ENCODE results near the gene SANBR.

Gene SANBR

DNA sequence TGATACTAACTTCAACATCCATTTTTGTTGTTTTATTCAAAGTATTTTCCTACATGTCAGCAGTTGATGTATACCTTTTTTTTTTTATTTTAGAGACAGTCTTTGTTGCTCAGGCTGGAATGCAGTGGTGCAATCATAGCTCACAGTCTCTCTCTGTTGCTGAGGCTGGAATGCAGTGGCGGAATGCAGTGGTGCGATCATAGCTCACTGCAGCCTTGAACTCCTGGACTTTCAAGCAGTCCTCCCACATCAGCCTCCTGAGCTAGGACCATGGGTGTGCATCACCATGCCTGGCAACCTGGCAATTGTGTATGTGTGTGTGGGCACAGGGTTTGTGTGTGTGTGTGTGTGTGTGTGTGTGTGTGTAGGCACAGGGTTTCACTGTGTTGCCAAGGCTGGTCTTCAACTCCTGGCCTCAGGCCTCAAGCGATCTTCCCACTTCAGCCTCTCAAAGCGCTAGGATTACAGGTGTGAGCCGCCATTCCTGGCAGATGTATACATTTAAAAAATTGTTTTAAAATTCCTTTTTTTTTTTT is 24.8 kb downstream of the SANBR start:
- DNase-seq (ENCODE audit: low spot score), result no peak

DNA sequence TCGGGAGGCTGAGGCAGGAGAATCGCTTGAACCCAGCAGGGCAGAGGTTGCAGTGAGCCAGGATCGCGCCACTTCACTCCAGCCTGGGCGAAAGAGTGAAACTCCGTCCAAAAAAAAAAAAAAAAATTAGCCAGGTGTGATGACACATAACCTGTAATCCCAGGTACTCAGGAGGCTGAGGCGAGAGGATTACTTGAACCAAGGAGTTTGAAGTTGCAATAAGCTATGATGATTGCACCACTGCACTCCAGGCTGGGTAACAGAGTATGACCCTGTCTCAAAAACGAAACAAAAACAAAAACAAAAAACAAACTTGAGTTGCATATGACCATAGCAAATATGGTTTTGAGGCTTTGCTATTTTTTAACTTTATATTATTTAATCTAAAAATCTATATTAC is 25.8 kb downstream of the SANBR start:
- DNase-seq (ENCODE audit: low spot score), result no peak

DNA sequence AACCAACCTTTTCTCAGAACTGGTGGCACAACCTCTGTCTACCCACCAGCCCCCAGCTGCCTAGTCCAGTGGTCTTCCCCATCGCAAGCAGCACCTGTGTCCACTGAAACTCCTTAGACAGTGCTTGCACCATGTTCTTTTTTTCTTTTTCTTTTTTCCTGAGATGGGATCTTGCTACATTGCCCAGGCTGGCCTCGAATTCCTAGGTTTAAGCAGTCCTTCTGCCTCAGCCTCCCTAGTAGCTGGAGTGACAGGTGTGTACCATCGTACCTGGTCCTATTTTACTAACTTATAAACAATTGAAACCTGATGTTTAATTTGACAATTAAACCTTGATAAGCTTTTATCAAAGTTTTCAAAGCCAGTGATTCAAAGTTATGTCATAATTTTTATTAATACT is 30.8 kb downstream of the SANBR start:
- no peak for DNase-seq (ENCODE audit: low spot score)

DNA sequence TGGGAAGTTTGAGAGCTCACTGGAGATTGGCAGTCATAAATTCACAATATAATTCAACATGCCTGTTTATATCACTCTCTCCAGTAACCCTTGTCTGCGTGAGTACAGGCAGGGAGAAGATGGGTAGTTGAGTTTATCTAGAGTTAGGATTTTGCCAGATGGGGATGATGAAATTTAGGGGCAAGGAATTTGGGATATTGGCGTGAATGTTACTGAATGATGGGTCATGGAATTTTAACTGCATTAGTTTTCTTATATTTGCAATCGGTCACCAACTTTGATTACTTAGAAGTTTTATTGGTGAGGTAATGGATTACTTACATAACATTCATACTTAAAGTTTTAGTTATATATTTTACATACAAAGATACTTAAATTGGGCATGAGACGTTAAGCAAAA is 35.1 kb downstream of the SANBR start:
- no peak for DNase-seq (ENCODE audit: low spot score)

DNA sequence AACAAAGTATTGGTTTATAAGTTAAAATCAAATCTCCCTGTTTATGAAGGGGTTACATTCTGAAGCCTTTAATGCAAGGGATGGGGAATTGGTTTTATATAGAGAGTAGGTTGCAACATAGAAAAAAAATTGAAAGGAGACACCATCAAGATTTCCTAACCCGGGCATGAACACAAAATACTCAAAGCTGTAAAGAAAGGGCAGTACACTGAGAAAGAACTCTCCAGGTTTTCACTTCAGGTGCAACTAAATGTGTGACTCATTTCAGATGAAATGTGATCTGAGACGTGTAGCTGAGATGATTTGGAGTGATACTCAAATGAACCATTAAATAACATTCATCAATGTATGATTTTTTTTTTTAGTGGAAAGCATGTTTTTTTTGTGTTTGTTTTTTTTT is 43.6 kb downstream of the SANBR start:
- no peak for DNase-seq (ENCODE audit: low spot score)

DNA sequence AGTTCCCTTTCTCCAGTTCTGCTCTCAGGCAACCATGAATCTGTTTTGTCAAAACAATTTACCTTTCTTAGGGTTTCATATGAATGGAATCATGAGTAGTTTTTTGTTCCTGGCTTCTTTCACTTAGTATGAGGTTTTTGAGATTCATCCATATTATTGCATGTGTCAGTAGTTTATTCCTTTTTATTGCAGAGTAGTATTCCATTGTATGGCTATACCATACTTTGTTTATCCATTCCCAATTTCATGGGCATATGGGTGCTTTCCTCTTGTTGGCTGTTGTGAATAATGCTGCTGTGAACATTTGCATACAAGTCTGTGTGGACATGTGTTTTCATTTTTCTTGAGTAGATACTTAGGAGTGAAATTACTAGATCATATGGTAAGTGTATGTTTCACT is 46.0 kb downstream of the SANBR start:
- no peak for DNase-seq (ENCODE audit: low spot score)

DNA sequence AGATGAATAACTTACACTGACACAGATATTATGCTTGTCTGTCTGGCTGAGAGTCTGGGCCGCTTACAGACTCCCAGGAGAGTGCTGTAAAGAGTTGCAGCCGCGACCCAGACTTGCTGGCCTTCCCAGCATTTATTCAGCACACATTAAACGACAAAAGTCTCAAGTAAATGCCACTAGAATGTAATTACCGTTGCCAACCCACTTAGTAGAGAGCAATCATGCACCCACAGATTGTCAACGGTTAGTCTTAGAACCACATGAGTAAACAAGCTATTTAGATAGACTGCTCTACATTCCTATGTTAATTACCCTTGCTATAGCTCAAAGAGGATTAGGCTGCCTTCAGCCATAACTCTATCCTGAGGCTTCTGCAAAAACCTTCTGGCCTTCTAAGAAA is 48.5 kb downstream of the SANBR start:
- no peak for DNase-seq (ENCODE audit: low spot score)

Data from HuH-7 (cell line).